HepG2 (cell line): ENCODE data around the gene ZKSCAN1. TPM values are rescaled to one million over a fixed set of nuclear protein-coding genes. Genes with fewer than 3 reads are reported as not detected.

Experiments
- ATAC-seq: fragments of 200-7000 bp; cut with Tn5 transposase; 3 replicates; pipeline ENCODE4 v1.9.1; 2020; ENCODE audit warnings: mild to moderate bottlenecking, moderate library complexity
- BruUV-seq: library from RNA; stranded (reverse); fragments of 400-500 nt; replicated peaks from 2 replicates; lab custom pipeline; 2021; lab: Mats Ljungman, UMichigan
- CTCF ChIA-PET: fragments of 300-600 bp; formaldehyde crosslinking; extraction: SDS; loops from one replicate; lab custom pipeline; 2021; ENCODE audit warnings: low total read pairs, inconsistent platforms, low intra/inter-chr PET ratio; lab: Yijun Ruan, JAX
- POLR2A ChIA-PET: fragments of 350-600 bp; sonication (Branson Sonifier 250); formaldehyde crosslinking; loops from one replicate; lab custom pipeline; 2020; ENCODE audit warnings: antibody characterized with exemption, inconsistent platforms; lab: Yijun Ruan, JAX
- DNase-seq: peaks from one replicate; pipeline ENCODE4 v3.0.0-alpha.2; 2015; ENCODE audit warnings: low spot score
- FAIRE-seq: peaks from 3 replicates; lab custom pipeline; 2011; peaks lifted over from hg19 to GRCh38; lab: Jason Lieb, UNC
- H2AFZ ChIP-seq: one replicate; pipeline ENCODE4 v1.6.1; 2011; ENCODE audit warnings: low read length, inconsistent platforms
- H3K27ac ChIP-seq: fragments of 300-600 bp; 3 replicates; pipeline ENCODE4 v1.8.0; 2011; ENCODE audit warnings: mixed run types, mild to moderate bottlenecking, mixed read lengths, low read length, inconsistent platforms; ENCODE audit not compliant: insufficient read depth; ENCODE audit errors: extremely low read length
- H3K27me3 ChIP-seq, 2 experiments: fragments of 200-600 bp in 1 of 2; 2 replicates in 1 of 2; 3 replicates in 1 of 2; pipeline versions ENCODE4 v1.6.0 to v1.8.0; 2011; ENCODE audit warnings: low read length in 2 of 2, mild to moderate bottlenecking in 2 of 2, moderate library complexity in 2 of 2, inconsistent platforms in 1 of 2; ENCODE audit not compliant: insufficient read depth in 2 of 2, control insufficient read depth in 1 of 2
- H3K36me3 ChIP-seq, 2 experiments: fragments of 200-600 bp in 1 of 2; replicated peaks in 1 of 2; 2 replicates in 1 of 2; 3 replicates in 1 of 2; pipeline versions ENCODE4 v1.5.1 to v1.8.0; 2011; ENCODE audit warnings: low read length in 2 of 2, inconsistent platforms in 1 of 2; ENCODE audit not compliant: insufficient read depth in 2 of 2, control insufficient read depth in 1 of 2
- H3K4me1 ChIP-seq: 2 replicates; pipeline ENCODE4 v1.5.1; 2012; ENCODE audit warnings: low read length, inconsistent platforms; ENCODE audit not compliant: insufficient read depth
- H3K4me2 ChIP-seq: 2 replicates; pipeline ENCODE4 v1.6.0; 2011; ENCODE audit warnings: low read depth, low read length, inconsistent platforms
- H3K4me3 ChIP-seq, 3 experiments: fragments of 200-600 bp in 1 of 3; sonication (generic), shearing (Covaris generic) in 1 of 3; replicated peaks in 1 of 3; 2 replicates each; pipeline ENCODE4 v1.5.1; 2011 to 2016; ENCODE audit warnings: low read length in 3 of 3, inconsistent platforms in 2 of 3, low read depth in 2 of 3, mild to moderate bottlenecking in 2 of 3, control low read depth in 1 of 3, mixed read lengths in 1 of 3; ENCODE audit not compliant: insufficient read depth in 1 of 3
- H3K79me2 ChIP-seq: one replicate; pipeline ENCODE4 v1.6.1; 2011; ENCODE audit warnings: low read length, inconsistent platforms; ENCODE audit not compliant: insufficient read depth
- H3K9ac ChIP-seq: 2 replicates; pipeline ENCODE4 v1.6.0; 2011; ENCODE audit warnings: mild to moderate bottlenecking, low read depth, low read length, inconsistent platforms; ENCODE audit not compliant: insufficient read depth
- H3K9me3 ChIP-seq: 2 replicates; pipeline ENCODE4 v1.5.1; 2012; ENCODE audit warnings: mild to moderate bottlenecking, low read length
- H4K20me1 ChIP-seq: 2 replicates; pipeline ENCODE4 v1.6.0; 2011; ENCODE audit warnings: inconsistent platforms, mild to moderate bottlenecking, low read length, moderate library complexity; ENCODE audit not compliant: insufficient read depth
- CCDC6 ChIP-seq: sonication (generic); formaldehyde crosslinking; IDR thresholded peaks from 2 replicates; pipeline ENCODE4 v1.8.1; 2022; ENCODE audit warnings: mild to moderate bottlenecking, missing genetic modification reagents, moderate library complexity
- HHEX ChIP-seq: IDR thresholded peaks from 2 replicates; pipeline ENCODE4 v1.6.1; 2016; ENCODE audit warnings: control low read depth
- IKZF5 ChIP-seq: IDR thresholded peaks from 2 replicates; pipeline ENCODE4 v1.6.1; 2018; ENCODE audit warnings: missing genetic modification reagents, mild to moderate bottlenecking, missing compliant biosample characterization
- KAT8 ChIP-seq: IDR thresholded peaks from 2 replicates; pipeline ENCODE4 v1.6.1; 2016; ENCODE audit warnings: missing genetic modification reagents, missing compliant biosample characterization
- KIAA2018 ChIP-seq: sonication (generic); formaldehyde crosslinking; IDR thresholded peaks from 2 replicates; pipeline ENCODE4 v1.5.0; 2020; ENCODE audit warnings: mild to moderate bottlenecking, missing genetic modification reagents, borderline replicate concordance
- MIER3 ChIP-seq: IDR thresholded peaks from 2 replicates; pipeline ENCODE4 v1.6.1; 2016; ENCODE audit warnings: missing compliant biosample characterization, borderline replicate concordance
- NKX3-1 ChIP-seq: sonication (generic); formaldehyde crosslinking; IDR thresholded peaks from 2 replicates; pipeline ENCODE4 v1.5.0; 2020; ENCODE audit warnings: missing genetic modification reagents
- TCF7L2 ChIP-seq: IDR thresholded peaks from 2 replicates; pipeline ENCODE4 v1.6.1; 2011; ENCODE audit warnings: mild to moderate bottlenecking, low read depth, low read length, moderate library complexity
- ZFX ChIP-seq: sonication (generic); formaldehyde crosslinking; IDR thresholded peaks from 2 replicates; pipeline ENCODE4 v1.4.0; 2020; ENCODE audit warnings: mild to moderate bottlenecking, low read depth, missing genetic modification reagents, moderate library complexity
- ZNF558 ChIP-seq: sonication (generic); formaldehyde crosslinking; IDR thresholded peaks from 2 replicates; pipeline ENCODE4 v1.9.0; 2022; ENCODE audit warnings: mild to moderate bottlenecking, missing genetic modification reagents, borderline replicate concordance
- ZNF609 ChIP-seq: sonication (generic); formaldehyde crosslinking; IDR thresholded peaks from 2 replicates; pipeline ENCODE4 v1.4.0; 2020; ENCODE audit warnings: mild to moderate bottlenecking, missing genetic modification reagents, borderline replicate concordance
- WGBS: methylation state at CpG from one replicate; pipeline ENCODE4 v1.1.6; 2017; ENCODE audit warnings: low lambda C conversion rate; 5-methylcytosine and 5-hydroxymethylcytosine counted together
- in situ Hi-C: cut with HindIII; loops from 2 replicates; pipeline ENCODE4 v1.10.0; 2017; ENCODE audit warnings: low pct_unique_long_range_greater_than_20kb; ENCODE audit not compliant: extremely low pct_ligation_motif_present
- intact Hi-C: fragments of 100-400 bp; cut with micrococcal nuclease; formaldehyde crosslinking; loops from one replicate; pipeline ENCODE4 v1.10.0; 2022; ENCODE audit not compliant: unreplicated experiment
- polyA plus RNA-seq, 8 experiments: library from polyadenylated mRNA; depleted of rRNA in 3 of 8; stranded (reverse) in 7 of 8; unstranded in 1 of 8; fragments of >200 nt; fragmentation: Illumina TruSeq in 4 of 8; extraction: Trizol in 4 of 8; gene quantifications; 2 replicates each; pipeline versions ENCODE4 v1.2.1 to v1.2.3, GENCODE V29; 2011 to 2016; ENCODE audit warnings: low read depth in 4 of 8, missing spikeins in 1 of 8, mixed read lengths in 1 of 8; ENCODE audit not compliant: insufficient read depth in 1 of 8
- total RNA-seq, 5 experiments: library from RNA; depleted of rRNA; stranded (reverse); fragments of >200 nt; fragmentation: Illumina TruSeq; extraction: Trizol; gene quantifications; 2 replicates each; pipeline ENCODE4 v1.2.3, GENCODE V29; 2016; ENCODE audit warnings: low read depth in 1 of 5

Gene ZKSCAN1
- total and polyA plus RNA-seq, 2 of the 13 experiments (the other 11 are each of a cell fraction or from before 2014, with no cell fraction given), result 46.4 to 60.6 TPM

GRCh38 chr7:100023526-100023925 is 8.1 kb downstream of the ZKSCAN1 start:
- WGBS, result 96% methylated on average over 8 of the region's 12 CpGs
- CTCF ChIA-PET, result no interaction called here
- ATAC-seq, result no peak; the same call in 2 of the 3 replicates
- DNase-seq, result no peak
- peaks cover 21 to 65% of the 10 kb centered on the region in 2 experiments for H3K36me3 ChIP-seq
- intact Hi-C loops (no loop called here), in situ Hi-C loops (no loop called here)
- no peak overlapping the region for H3K4me2 ChIP-seq
- peaks cover 50% of the 10 kb centered on the region for H3K79me2 ChIP-seq
- H3K4me3 ChIP-seq, result no peak overlapping the region
- POLR2A ChIA-PET, result interaction anchor here (0.6 to 1.6 kb wide), 13 partner anchors 8 to 29 kb away, joined by 3 to 24 read pairs (median 5); partner anchors contain the start of genes ZKSCAN1 and ZSCAN21
- no peak overlapping the region for H2AFZ ChIP-seq
- H3K27me3 ChIP-seq, result no peaks in the 10 kb centered on the region
- BruUV-seq, result TSS peak; percentile 24
- no peak for FAIRE-seq
- H3K9me3 ChIP-seq, result no peaks in the 10 kb centered on the region
- H4K20me1 ChIP-seq, result peaks cover 20% of the 10 kb centered on the region
- H3K9ac ChIP-seq, result no peak overlapping the region; the same call in 1 of the 2 replicates
- peaks cover 78% of the 10 kb centered on the region for H3K4me1 ChIP-seq
- H3K27ac ChIP-seq, result no peak overlapping the region
- TF ChIP-seq ZFX (no peak), TCF7L2 (no peak), MIER3 (no peak), KAT8 (CRISPR knock-in tag) (no peak), IKZF5 (CRISPR knock-in tag) (no peak), ZNF609 (CRISPR knock-in tag) (no peak), HHEX (no peak), ZNF558 (no peak), NKX3-1 (CRISPR knock-in tag) (no peak), CCDC6 (CRISPR knock-in tag) (no peak), KIAA2018 (CRISPR knock-in tag) (no peak)
